Astrocyte of the hippocampus (primary cell): Measurements from ENCODE around the gene GALNT16.

Experiments used
- DNase-seq: peaks from one replicate; pipeline ENCODE4 v3.0.0; 2011; ENCODE audit warnings: low read depth, low spot score

The GALNT16 gene

DNA sequence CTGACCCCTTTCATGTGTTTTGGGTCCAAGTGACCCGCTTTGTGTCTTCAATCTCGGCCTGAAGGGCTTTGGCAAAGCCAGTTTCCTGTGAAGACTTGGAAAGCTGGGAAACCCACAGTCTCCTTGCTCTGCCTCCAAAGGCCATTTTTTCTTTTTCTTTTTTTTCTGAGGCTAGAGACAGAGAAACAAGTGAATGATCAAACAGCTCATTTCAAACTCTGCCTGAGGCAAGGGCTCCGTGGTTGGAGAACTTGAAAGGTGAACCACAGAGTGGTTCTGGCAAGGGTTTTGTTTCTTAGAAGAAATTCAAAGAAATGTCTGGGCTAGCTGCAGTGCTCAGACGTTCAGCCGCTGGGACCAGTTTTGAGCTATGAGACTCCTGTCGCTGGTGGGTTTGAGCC lies 75.4 kb downstream of the GALNT16 start:
- DNase-seq: peak; percentile 86

DNA sequence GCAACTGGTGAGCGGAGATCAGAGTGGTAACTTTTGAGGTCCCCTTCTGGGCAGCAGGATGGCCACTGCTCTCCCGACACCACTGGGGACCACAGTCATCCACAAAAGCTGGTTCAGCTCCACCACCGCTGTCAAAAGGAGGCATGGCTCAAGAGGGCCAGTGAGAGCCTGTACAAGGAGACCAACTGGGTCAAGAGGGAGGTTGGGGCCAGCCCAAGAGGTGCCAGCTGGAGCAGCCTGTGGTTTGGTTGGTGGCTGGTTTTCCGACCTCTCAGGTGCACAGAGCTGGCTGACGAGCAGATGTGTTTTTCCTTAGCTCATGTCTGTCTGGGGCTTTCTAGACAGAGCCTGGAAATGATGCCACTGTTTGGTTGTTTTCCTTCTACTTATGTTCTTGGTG lies 78.0 kb downstream of the GALNT16 start:
- DNase-seq: no peak

DNA sequence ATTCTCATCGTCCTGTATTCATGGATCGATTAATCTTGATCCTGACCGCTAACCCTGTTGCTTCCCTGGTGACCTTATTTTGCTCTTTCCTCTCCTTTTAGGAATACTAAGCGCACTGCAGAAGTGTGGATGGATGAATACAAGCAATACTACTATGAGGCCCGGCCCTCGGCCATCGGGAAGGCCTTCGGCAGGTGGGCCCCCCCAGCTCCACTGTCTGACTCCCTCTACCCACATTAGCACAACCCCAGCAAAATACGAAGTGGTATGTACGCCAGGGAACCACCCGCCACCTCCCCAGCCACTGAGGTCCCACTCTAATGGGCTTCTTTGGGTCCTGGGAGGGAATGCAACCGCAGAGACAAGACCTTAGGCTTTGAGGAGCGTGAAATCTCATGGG lies 79.5 kb downstream of the GALNT16 start:
- DNase-seq: no peak

DNA sequence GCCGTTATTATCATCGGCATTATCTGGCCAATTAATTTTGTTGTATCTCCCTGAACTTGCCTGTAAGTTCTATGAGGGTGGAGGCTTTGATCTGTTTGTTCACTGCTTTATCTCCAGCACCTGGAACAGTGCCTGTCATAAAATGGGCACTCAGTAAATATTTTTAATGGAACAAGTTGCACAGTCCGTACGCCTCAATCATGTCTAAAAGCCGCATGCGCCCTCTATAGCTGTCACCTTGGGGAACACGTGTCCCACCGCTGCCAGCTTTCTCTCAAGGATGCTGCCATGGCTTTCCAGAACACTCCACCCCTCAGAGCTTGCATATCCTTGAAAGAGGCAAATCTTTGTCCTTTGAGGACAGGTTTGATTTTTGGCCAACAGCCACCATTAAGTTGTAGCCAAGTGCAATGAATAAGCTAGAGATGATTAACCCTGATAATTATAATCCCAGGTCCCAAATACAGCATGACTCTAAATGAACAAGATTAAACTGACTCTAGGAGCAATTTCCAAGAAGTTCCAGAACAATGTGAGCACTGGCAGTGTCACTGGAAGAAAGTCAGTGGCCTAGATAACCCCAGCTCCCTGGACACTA lies 83.1 kb downstream of the GALNT16 start:
- DNase-seq: no peak

DNA sequence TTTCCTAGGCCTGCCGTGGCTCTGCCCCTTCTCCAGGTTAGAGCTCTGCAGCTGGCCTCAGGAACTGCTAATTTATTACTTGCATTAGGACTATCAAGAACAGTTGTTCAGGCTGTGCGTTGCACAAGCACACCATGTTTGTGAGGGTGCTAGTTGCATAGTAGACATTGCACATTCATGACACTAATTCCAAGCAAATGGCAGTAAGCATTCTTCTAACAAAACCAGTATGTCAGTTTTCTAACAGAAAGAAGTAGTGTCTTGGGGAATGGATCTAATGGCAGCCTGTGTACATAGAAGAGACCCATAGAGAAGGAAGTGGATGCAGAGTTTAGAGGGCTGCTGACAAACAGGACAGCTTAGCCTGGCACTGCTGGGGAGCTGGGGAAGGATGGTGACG lies 84.2 kb downstream of the GALNT16 start:
- DNase-seq: no peak

DNA sequence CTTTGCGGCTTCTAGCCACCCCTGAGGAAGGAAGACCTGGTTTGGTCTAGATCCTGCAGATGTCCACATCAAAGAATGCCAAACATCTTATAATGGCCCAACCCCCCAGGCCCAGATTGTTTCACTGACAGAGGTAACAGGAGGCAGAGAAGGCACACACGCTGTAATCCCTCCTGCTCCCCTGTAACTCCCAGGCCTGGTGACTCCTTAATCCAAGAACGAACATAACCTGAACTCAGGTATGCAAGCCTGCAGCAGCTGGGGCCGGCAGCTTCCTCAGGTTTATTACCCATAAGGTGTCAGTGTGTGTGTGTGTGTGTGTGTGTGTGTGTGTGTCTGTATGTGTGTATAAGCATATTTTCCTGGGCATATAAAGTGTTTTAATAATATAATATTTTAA lies 85.4 kb downstream of the GALNT16 start:
- DNase-seq: no peak

DNA sequence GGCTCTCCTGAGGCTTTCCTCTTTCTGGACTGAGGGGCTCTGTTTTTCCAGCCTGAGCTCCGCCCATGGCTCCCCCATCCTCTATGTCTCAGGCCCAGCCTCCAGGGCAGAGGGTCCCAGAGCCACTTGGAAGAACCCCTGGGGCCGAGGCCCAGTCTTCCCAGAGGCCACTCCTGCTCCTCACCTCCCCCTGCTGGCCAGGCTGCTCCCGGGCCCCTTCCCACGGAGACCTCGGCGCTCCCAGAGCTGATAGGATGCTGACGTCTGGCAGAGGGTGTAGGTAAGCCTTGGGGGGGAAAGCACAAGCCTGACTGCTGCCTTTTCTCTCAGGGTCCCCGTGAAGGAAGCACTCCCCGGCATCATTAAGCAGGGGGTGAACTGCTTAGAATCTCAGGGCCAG lies 86.8 kb downstream of the GALNT16 start:
- peak; percentile 40 for DNase-seq

DNA sequence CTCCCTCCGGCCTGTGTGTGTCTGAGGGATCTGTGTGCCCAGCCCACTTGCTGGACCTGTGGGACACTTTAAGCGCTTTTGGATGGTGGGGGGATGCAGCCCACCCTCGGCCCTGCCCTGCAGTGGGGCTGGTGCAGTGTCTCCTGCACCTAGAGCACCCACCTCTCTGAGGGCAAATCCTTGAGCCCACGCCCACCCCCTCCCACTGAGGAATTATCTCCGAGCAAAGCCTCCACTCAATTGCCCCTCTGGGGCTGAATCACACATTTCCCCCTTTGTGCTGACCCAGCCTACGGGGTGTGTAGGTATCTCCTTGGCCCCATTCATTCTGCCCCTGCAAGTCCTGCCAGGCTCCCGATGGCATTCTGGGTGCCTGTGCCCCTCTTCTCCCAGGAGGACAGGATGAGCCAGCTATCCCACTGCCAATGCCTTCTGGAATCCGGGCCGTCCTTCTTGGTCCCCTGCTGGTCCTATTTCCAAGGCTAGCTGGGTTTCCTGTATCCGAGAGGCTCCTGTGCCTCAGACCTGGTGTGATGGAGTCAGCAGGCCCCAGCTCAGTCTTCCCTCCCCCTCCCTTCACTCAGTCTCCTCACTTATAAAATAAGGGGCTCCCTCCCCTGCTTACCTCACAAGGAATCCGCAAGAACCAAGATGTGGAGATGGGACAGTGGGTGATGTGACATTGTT lies 89.3 kb downstream of the GALNT16 start:
- no peak for DNase-seq

DNA sequence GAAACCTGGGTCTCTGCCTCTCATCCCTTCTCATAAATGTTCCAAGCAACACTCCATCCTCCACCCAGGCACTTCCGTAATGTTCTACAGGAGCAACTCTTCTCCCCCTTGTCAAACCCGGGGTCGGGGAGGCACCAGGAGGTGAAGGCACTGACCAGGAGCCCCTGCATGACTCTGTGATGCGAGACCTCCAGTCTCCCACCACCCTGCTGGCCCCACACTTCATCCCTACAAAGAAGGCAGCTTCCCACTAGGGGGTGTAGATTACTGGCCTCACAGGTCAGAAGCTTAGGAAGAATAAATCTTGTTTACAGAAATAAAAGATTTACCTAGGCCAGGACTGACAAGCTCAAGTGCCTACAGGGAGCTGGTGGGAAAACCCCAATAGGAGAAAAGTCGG lies 90.9 kb downstream of the GALNT16 start:
- no peak for DNase-seq

DNA sequence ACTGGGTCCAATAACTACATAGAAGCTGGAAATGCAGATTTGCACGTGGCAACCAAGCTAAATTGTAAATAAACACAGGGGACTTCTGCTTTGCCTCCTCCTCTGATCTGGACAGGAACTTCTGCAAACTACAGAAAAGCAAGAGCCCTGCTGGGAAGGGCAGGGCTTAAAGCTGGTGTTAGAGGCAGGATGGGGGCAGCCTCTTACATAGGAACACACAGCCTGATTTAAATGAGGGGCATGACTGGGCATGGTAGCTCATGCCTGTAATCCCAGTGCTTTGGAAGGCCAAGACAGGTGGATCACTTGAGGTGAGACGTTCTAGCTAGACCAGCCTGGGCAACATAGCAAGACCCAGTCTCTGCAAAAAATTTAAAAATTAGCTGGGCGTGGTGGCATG lies 91.4 kb downstream of the GALNT16 start:
- no peak for DNase-seq

DNA sequence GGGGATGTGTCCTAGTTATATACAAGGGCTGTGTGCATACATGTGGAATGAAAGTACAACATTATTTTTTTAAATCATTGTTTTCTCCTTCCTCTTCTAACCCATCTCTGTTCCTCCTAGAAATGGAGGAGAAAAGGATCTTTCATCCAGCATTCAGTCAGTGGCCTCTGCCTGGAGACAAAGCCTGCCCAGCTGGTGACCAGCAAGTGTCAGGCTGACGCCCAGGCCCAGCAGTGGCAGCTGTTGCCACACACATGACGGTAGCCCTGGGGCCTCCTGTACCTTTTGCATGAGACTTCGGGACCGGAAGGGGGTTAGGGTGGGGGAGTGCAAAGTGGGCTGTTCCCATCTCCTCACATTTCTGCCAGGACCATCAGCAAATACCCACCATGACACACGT lies 92.0 kb downstream of the GALNT16 start:
- DNase-seq: no peak

DNA sequence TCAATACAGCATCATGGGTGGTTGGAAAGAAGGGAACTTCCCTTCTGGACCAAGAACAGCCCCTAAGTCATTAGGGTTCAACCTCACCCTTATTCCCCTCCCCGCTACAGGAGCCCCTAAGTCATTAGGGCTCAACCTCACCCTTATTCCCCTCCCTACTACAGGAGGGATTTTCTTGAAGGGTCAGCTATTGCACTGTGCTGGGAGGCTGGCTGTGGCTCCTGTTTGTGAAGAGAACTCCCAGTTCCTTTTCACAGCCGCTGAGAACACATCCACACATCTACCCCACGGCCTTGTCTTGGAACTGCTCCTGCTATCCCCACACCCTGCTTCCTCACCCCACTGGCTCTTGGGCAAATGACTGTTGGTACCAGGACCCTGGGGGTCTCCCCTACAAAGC lies 93.2 kb downstream of the GALNT16 start:
- DNase-seq: no peak

DNA sequence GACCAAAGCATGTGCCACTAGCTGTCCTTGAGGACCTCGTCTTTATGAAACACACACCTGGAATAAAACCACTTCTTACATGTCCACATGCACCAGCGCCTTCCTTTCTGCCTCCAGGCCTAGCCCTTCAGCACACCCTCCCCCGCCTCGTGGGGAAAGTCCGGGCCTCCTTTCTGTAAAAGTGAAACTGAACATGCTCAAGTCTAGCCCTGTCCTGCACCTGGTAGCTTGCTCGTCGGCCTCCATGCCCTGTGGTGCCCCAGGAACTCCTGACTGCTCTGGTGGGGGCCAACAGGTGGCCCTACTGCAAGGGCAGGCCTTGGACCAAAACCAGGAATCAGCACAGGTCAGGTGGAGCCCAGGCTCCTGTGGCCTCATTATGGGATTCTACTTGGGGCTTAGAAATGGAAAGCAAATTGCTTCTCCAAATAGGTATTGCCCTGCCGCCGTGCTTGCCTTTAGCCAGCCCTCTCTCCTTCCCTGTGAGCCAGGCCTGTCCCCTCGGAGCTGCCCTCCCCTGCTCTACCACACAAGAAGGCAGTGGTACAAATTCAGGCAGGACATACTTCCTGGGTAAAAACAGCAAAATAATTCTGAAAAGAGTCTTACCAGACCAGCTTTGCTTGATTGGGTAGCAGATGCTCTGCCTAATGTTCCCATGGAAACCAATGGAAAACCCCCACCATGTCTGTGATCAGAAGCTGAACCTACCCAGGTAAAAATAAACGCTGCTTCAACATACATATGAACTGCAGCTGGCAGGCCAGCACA lies 94.6 kb downstream of the GALNT16 start:
- no peak for DNase-seq

DNA sequence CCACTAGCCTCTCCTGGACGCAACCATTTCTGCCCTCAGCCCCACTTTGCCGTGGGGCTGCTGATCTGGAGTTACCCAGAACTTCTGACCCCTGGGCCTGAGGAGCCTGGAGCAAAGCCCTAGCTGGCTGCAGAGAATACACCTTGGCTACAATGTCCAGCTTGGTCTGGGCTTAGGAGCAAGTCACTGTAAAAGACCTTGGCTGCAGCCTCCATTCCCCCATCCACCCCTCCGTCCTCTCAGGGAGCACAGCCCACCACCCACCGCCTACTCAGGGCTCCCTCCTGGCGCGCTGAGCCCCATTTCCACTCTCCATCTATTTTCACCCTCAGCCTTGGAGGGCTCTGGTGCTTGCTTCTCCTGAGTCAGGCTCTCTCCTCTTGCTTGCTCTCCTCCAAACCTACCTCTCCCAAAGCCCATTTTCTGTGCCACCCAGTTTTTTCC lies 95.2 kb downstream of the GALNT16 start:
- no peak for DNase-seq

DNA sequence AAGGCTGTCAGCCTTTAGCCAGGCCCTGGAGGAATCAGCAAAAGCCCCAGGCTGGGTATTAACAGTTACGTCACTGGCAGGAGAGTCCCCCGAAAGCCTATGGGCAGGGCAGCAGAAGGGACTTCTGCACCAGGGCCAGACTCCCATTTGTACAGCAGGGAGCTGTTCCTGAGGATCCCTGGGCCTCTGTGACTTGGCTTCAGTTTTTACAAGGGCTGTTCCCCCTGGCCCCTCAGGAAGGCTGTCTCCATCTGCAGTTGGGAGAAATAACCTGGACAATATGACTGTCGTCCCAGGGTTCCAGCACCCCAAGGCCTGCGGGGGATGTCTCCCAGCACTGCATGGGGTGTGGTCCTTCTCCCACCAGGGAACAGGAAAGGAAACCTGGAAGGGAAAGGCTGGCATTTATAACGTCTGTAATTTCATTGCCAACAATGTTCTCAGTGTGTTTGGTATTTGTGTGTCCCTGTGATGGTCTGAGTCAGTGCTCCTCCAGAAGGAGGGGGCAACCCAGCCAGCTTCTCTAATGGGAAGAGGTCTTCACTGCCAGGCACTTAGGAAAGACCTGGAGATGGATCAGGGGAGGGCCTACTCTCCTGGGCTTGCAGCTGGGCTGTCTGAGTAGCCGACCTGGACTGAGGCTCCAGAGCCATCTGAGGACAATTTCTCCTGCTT lies 95.8 kb downstream of the GALNT16 start:
- peak; percentile 84 for DNase-seq

DNA sequence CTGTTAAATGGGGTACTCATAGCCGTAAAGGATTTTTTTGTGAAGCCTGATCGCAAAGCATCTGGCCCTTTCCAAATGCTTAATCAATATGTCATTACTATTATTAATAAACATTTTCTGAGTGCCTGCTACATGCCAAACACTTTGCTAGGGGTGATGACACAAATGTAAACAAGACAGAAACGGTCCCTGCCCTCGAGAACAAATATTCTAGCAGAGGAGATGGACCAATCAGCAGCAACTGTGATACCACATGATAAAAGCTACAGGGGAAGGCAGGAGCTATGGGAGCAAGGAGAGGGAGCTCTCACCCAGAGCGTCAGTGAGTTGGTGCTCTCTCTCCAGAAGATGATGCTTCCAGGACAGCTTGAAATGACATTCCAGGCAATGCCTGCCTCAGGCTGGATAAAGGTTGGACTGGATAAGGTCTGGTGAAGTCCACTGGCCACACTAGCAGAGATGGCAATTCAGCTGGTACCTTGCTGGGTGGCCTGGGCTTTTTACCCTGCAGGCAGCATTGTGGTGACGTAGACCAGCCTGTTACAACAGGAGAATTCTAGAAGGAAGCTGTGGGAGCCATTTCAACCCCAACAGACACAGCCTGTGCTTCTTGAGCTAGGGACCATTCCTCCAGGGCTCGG lies 97.1 kb downstream of the GALNT16 start:
- DNase-seq: no peak

DNA sequence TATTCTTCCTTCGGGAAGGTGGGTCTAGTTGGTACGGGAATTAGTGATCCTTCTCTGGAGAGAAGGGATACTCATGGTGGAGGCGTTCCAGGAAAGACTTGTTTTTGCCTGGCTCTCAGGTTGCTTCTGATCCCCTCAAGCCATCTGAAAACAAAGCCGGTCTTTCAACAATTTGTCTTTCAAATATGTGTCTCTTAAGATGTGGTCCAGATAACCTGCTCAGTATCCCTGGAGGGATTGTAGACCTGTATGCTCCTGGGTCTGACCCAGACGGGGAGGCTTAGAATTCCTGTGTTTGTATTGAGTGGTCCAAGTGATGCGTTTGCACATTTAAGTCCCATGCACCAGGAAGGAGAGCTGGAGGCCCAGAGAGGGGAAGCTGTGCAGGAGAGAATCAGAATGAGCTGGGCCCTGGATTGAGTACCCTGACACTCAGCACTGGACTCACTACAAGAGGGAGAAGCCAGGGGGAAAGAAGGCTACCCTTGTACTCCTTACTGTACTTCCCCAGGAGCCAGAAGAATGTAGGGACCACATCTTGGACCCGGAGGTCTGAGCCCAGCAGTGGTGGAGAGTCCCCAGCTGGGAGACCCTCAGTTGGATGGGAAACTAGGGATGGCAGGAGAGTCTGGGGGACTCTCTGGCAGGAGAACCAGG lies 97.7 kb downstream of the GALNT16 start:
- DNase-seq: no peak

DNA sequence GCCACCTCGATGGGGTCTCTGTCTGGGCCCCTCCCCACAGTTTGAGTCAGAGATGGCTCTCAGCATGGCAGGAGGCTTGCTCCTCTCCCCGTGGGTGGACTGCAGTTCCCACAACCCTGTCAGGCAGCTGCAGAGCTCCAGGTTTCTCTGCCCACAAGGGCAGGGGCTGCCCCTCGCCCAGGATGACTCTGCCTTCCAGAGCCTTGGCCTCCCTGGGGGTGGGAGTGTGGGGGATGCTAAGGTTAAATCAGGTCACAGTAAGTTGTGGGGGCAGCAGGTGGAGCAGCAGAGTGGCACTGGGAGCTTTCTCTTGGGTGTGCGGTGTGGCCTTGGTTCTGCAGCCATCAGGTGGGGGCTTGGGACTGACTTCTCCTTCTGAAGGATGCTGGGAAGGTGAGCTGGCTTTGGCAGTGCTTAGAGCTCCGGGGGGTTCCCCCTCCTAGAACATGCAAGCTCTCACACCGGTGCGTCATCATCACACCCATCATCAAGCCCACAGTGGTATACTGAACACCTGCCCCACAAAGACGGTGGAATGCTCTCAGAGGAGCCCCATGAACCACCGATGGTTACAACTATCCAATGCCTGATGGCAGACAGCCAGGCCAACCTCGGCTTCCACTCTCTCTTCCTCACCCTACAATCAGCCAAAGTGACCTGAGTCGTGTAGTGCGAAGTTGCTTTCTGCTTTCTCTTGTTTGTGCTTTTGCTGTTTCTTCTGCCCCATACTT lies 98.4 kb downstream of the GALNT16 start:
- no peak for DNase-seq

DNA sequence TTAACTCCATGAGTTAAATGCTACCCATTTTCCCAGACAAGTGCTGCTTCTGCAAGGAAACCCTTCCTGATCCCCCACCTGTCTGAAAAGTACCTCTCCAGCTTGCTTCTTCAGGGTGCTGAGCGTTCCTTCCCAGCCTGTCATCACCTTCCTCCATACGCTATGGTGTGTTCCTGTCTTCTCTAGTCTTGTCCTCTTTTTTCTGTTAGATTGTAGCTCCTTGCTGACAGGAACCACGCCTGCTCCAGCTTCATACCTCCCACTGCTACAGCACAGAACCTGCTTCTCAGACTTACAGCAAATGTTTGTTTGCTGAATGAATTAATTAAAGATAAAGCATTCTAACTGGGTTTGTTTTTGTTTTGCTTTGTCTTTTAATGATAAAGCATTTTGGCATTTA lies 99.0 kb downstream of the GALNT16 start:
- no peak for DNase-seq

DNA sequence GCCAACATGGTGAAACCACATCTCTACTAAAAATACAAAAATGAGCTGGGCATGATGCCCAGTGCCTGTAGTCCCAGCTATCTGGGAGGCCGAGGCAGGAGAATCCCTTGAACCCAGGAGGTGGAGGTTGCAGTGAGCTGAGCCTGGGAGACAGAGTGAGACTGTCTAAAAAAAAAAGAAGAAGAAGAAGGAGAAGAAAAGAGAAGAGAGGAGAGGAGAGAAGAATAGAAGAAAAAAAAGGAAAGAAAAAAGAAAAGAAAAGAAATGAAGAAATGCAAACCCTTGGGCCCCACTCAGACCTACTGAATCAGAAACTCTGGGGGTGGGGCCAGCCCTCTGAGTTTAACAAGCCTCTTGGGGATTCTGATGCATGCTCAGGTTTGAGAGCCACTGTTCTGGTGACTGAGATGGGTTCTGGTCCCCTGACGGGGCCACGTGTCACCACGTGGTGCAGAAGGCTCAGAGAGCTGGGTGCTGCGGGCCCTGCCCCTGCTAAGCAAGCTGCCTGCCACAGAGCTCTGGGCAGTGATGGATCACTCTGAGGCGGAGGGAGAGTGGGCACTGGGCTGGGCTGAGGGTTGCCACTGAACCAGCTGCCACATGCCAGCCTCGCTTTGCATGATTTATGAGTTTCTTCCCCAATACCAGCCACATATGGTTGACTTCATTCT lies 100.6 kb downstream of the GALNT16 start:
- DNase-seq: no peak
